Astrocyte (in vitro differentiated cells and primary cell): Measurements from ENCODE around the gene PTPRM. TPM values are rescaled to one million over a fixed set of nuclear protein-coding genes. Genes with fewer than 3 reads are reported as not detected.

Experiments used
- DNase-seq: peaks from one replicate; pipeline ENCODE4 v3.0.0-alpha.2; 2010; ENCODE audit warnings: low read depth
- FAIRE-seq: peaks from 2 replicates; lab custom pipeline; 2011; peaks lifted over from hg19 to GRCh38; lab: Jason Lieb, UNC
- H2AFZ ChIP-seq: 2 replicates; pipeline ENCODE4 v1.6.0; 2012; ENCODE audit warnings: low read depth, low read length, inconsistent platforms
- H3K27ac ChIP-seq: 2 replicates; pipeline ENCODE4 v1.5.1; 2011; ENCODE audit warnings: low read depth, low read length, inconsistent platforms
- H3K27me3 ChIP-seq: 2 replicates; pipeline ENCODE4 v1.6.0; 2011; ENCODE audit warnings: low read length, inconsistent platforms; ENCODE audit not compliant: insufficient read depth
- H3K36me3 ChIP-seq: 2 replicates; pipeline ENCODE4 v1.5.1; 2011; ENCODE audit warnings: low read length, inconsistent platforms; ENCODE audit not compliant: insufficient read depth
- H3K4me1 ChIP-seq: 2 replicates; pipeline ENCODE4 v1.5.1; 2011; ENCODE audit warnings: low read length, inconsistent platforms; ENCODE audit not compliant: insufficient read depth
- H3K4me2 ChIP-seq: 2 replicates; pipeline ENCODE4 v1.6.0; 2012; ENCODE audit warnings: low read length, inconsistent platforms
- H3K4me3 ChIP-seq: 2 replicates; pipeline ENCODE4 v1.5.1; 2011; ENCODE audit warnings: low read depth, mild to moderate bottlenecking, low read length, inconsistent platforms; ENCODE audit not compliant: insufficient read depth
- H3K79me2 ChIP-seq: 2 replicates; pipeline ENCODE4 v1.6.0; 2012; ENCODE audit warnings: mild to moderate bottlenecking, low read length, inconsistent platforms; ENCODE audit not compliant: insufficient read depth
- H3K9ac ChIP-seq: 2 replicates; pipeline ENCODE4 v1.6.0; 2012; ENCODE audit warnings: mild to moderate bottlenecking, low read length, inconsistent platforms
- H3K9me3 ChIP-seq: 2 replicates; pipeline ENCODE4 v1.5.1; 2012; ENCODE audit warnings: low read depth, mild to moderate bottlenecking, low read length, inconsistent platforms; ENCODE audit not compliant: insufficient read depth
- H4K20me1 ChIP-seq: 2 replicates; pipeline ENCODE4 v1.6.0; 2012; ENCODE audit warnings: low read length, inconsistent platforms; ENCODE audit not compliant: insufficient read depth
- H3K27ac Mint-ChIP-seq: one replicate; pipeline ENCODE4 v1.8.0; 2021; ENCODE audit warnings: mild to moderate bottlenecking, mixed read lengths; ENCODE audit not compliant: unreplicated experiment
- H3K27me3 Mint-ChIP-seq: one replicate; pipeline ENCODE4 v1.8.0; 2021; ENCODE audit warnings: low read depth, mixed read lengths; ENCODE audit not compliant: unreplicated experiment
- H3K36me3 Mint-ChIP-seq: one replicate; pipeline ENCODE4 v1.8.0; 2021; ENCODE audit warnings: low read depth, mixed read lengths; ENCODE audit not compliant: unreplicated experiment
- H3K4me1 Mint-ChIP-seq: one replicate; pipeline ENCODE4 v1.8.0; 2021; ENCODE audit warnings: low read depth, mixed read lengths; ENCODE audit not compliant: unreplicated experiment
- H3K4me3 Mint-ChIP-seq: one replicate; pipeline ENCODE4 v1.8.0; 2021; ENCODE audit warnings: mild to moderate bottlenecking, moderate library complexity, mixed read lengths; ENCODE audit not compliant: unreplicated experiment
- H3K9me3 Mint-ChIP-seq: one replicate; pipeline ENCODE4 v1.8.0; 2021; ENCODE audit warnings: mild to moderate bottlenecking, mixed read lengths; ENCODE audit not compliant: unreplicated experiment
- CTCF ChIP-seq: IDR thresholded peaks from 2 replicates; pipeline ENCODE4 v1.5.1; 2011; ENCODE audit warnings: low read depth, mild to moderate bottlenecking, inconsistent platforms, low read length, moderate library complexity; ENCODE audit not compliant: insufficient read depth
- EZH2 ChIP-seq: IDR thresholded peaks from 2 replicates; pipeline ENCODE4 v1.6.1; 2012; ENCODE audit warnings: mild to moderate bottlenecking, low read length, inconsistent platforms; ENCODE audit not compliant: insufficient read depth
- total RNA-seq: library from RNA; stranded (reverse); gene quantifications from 2 replicates; pipeline ENCODE4 v1.2.1, GENCODE V29; 2021

PTPRM gene
- total RNA-seq, 1 donor from 2014 or later = 59.6 TPM

GRCh38 chr18:7808992-7809391, 241.9 kb downstream of the PTPRM start:
- Histone ChIP-seq H3K36me3 (no peaks in the 10 kb centered on the region), H3K27ac (no peak overlapping the region), H3K4me3 (no peak overlapping the region), H3K79me2 (no peaks in the 10 kb centered on the region), H3K4me1 (peaks cover 12% of the 10 kb centered on the region), H3K27me3 (no peaks in the 10 kb centered on the region), H2AFZ (no peak overlapping the region), H3K4me2 (no peak overlapping the region), H4K20me1 (peaks cover under 1% of the 10 kb centered on the region), H3K9me3 (no peaks in the 10 kb centered on the region), H3K9ac (no peak overlapping the region)
- no peak overlapping the region for H3K27ac Mint-ChIP-seq
- peaks cover 17% of the 10 kb centered on the region for H3K4me1 Mint-ChIP-seq
- no peak overlapping the region for H3K4me3 Mint-ChIP-seq
- FAIRE-seq (no peak), DNase-seq (no peak)
- peaks cover 4% of the 10 kb centered on the region for H3K9me3 Mint-ChIP-seq
- no peaks in the 10 kb centered on the region for H3K27me3 Mint-ChIP-seq
- TF ChIP-seq CTCF (no peak), EZH2 (no peak)
- H3K36me3 Mint-ChIP-seq = no peaks in the 10 kb centered on the region

GRCh38 chr18:7809455-7809854, 242.3 kb downstream of the PTPRM start:
- FAIRE-seq = no peak
- H3K27me3 ChIP-seq = no peaks in the 10 kb centered on the region
- H3K4me2 ChIP-seq = no peak overlapping the region
- H4K20me1 ChIP-seq = peaks cover 2% of the 10 kb centered on the region
- Mint-ChIP-seq H3K27me3 (no peaks in the 10 kb centered on the region), H3K4me3 (no peak overlapping the region), H3K27ac (no peak overlapping the region), H3K36me3 (peaks cover 3% of the 10 kb centered on the region), H3K4me1 (peaks cover 17% of the 10 kb centered on the region), H3K9me3 (peaks cover 5% of the 10 kb centered on the region)
- TF ChIP-seq EZH2 = no peak
- TF ChIP-seq CTCF = no peak
- H3K4me3 ChIP-seq = no peak overlapping the region
- peaks cover 4% of the 10 kb centered on the region for H3K9me3 ChIP-seq
- H3K36me3 ChIP-seq = no peaks in the 10 kb centered on the region
- no peak overlapping the region for H2AFZ ChIP-seq
- H3K79me2 ChIP-seq = no peaks in the 10 kb centered on the region
- H3K9ac ChIP-seq = no peak overlapping the region
- no peak for DNase-seq
- H3K4me1 ChIP-seq = peaks cover 12% of the 10 kb centered on the region
- H3K27ac ChIP-seq = no peak overlapping the region

DNA sequence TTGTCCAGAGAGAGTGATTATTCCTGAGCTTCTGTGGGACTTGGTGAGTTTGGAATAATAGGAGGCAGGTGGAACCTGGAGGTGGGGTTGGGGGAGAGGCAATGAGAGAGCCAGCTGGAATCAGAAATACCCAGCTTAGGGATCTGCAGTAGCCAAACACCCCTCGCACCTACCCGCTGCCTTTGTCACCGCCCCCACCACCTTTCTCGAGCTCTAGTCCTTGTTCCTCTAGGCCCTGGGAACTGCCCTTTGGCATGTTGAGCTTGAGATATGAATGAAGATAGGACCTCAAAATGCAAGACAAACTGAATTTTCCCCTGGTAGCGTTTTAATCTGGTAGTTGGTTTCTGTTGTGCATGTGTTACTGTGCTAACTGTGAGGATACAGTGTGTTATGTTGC, 242.9 kb downstream of the PTPRM start:
- no peak overlapping the region for H3K4me3 Mint-ChIP-seq
- Histone ChIP-seq H3K4me2 (no peak overlapping the region), H3K9me3 (peaks cover 8% of the 10 kb centered on the region), H3K27ac (no peak overlapping the region), H3K4me3 (no peak overlapping the region), H3K27me3 (no peaks in the 10 kb centered on the region), H3K4me1 (peaks cover 12% of the 10 kb centered on the region), H3K79me2 (no peaks in the 10 kb centered on the region), H4K20me1 (peaks cover 2% of the 10 kb centered on the region), H3K36me3 (no peaks in the 10 kb centered on the region), H3K9ac (no peak overlapping the region), H2AFZ (no peak overlapping the region)
- TF ChIP-seq EZH2 (no peak), CTCF (no peak)
- DNase-seq (no peak), FAIRE-seq (no peak)
- peaks cover 10% of the 10 kb centered on the region for H3K9me3 Mint-ChIP-seq
- H3K36me3 Mint-ChIP-seq = peaks cover 8% of the 10 kb centered on the region
- no peak overlapping the region for H3K27ac Mint-ChIP-seq
- H3K4me1 Mint-ChIP-seq = peaks cover 17% of the 10 kb centered on the region
- H3K27me3 Mint-ChIP-seq = no peaks in the 10 kb centered on the region
